Lung (tissue), 12 donors: ENCODE results near the gene SEC11A. TPM values are rescaled to one million over a fixed set of nuclear protein-coding genes. Genes with fewer than 3 reads are reported as not detected.
"Not testable (repeated sequence)": the region's sequence is repeated elsewhere in the genome, so short reads cannot be mapped to it uniquely, and the experiment has no call there.

Source experiments
- ATAC-seq: fragments of 200-7000 bp; cut with Tn5 transposase; one replicate; pipeline ENCODE4 v1.9.1; 2020; ENCODE audit warnings: moderate number of reproducible peaks; ENCODE audit not compliant: insufficient read depth, low FRiP score
- DNase-seq, 3 donors: peaks; one replicate each; pipeline ENCODE4 v3.0.0-alpha.2; 2013 to 2017
- H3K27ac ChIP-seq, 2 donors: one replicate each; pipeline ENCODE4 v1.5.1; 2013; ENCODE audit warnings: mild to moderate bottlenecking in 2 of 2, moderate library complexity in 2 of 2, control low read depth in 1 of 2, inconsistent platforms in 1 of 2, low read depth in 1 of 2, low read length in 1 of 2
- H3K27me3 ChIP-seq, 3 donors: one replicate each; pipeline ENCODE4 v1.5.1; 2013; ENCODE audit warnings: low read length in 2 of 3; ENCODE audit not compliant: control insufficient read depth in 3 of 3, insufficient read depth in 3 of 3
- H3K36me3 ChIP-seq, 4 donors: one replicate each; pipeline ENCODE4 v1.5.1; 2013; ENCODE audit warnings: low read length in 4 of 4, mild to moderate bottlenecking in 1 of 4, moderate library complexity in 1 of 4; ENCODE audit not compliant: control insufficient read depth in 4 of 4, insufficient read depth in 4 of 4
- H3K4me1 ChIP-seq, 5 donors: one replicate each; pipeline ENCODE4 v1.5.1; 2013; ENCODE audit warnings: low read length in 5 of 5, mild to moderate bottlenecking in 2 of 5, moderate library complexity in 1 of 5; ENCODE audit not compliant: control insufficient read depth in 5 of 5, insufficient read depth in 5 of 5
- H3K4me3 ChIP-seq: one replicate; pipeline ENCODE4 v1.5.1; 2013; ENCODE audit warnings: mild to moderate bottlenecking, control low read depth, moderate library complexity
- H3K9ac ChIP-seq, 2 donors: one replicate each; pipeline ENCODE4 v1.5.1; 2013; ENCODE audit warnings: low read length in 2 of 2, control low read depth in 1 of 2; ENCODE audit not compliant: insufficient read depth in 1 of 2
- H3K9me3 ChIP-seq, 4 donors: one replicate each; pipeline ENCODE4 v1.5.1; 2013; ENCODE audit warnings: low read length in 3 of 4, mild to moderate bottlenecking in 1 of 4, moderate library complexity in 1 of 4; ENCODE audit not compliant: control insufficient read depth in 4 of 4, insufficient read depth in 3 of 4
- CTCF ChIP-seq: IDR thresholded peaks from 2 replicates; pipeline ENCODE4 v1.5.1; 2012; ENCODE audit warnings: mild to moderate bottlenecking; ENCODE audit errors: control extremely low read depth, extremely low read depth
- WGBS, 2 donors: extraction: QIAGEN DNeasy Blood & Tissue Kit; methylation state at CpG; one replicate each; pipeline ENCODE4 v1.1.7; 2013; 5-methylcytosine and 5-hydroxymethylcytosine counted together
- polyA plus RNA-seq, 2 donors: library from polyadenylated mRNA; stranded (reverse); fragments of 200-250 nt; gene quantifications; one replicate each; pipeline ENCODE4 v1.2.1, GENCODE V29; 2013
- total RNA-seq, 2 donors: library from RNA; depleted of rRNA in 1 of 2; stranded (reverse); fragments of >200 nt in 1 of 2; gene quantifications; one replicate each; pipeline ENCODE4 v1.2.1, GENCODE V29; 2014 to 2021
- donor health status: control.
- donor health status: control.
- donor health status: Bipolar disorder and iron deficiency.
- donor health status: healthy.
- donor health status: DM: yes; HTN: yes; CAD: no.

SEC11A gene
- total and polyA plus RNA-seq, 4 donors, result 119 to 170 (median 143) TPM

DNA sequence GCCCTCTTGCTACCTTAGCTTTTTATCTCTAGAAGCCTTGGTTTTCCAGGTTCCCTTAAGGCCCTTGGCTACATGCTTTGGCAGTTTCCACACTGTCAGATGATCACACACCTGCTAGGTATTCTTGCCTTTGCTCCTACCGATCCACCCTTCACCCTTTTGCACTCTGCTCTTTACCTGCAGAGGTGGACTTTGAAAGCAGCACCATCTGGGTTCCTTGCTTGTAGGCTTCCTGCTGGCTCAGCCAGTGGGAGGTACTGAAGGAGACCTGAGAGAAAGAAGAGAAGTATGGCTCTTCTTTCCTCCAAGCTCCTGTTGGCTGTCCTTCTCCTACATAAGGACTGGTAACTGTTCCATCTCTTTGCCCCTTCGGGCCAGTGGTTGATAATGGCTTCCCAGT is 25.2 kb upstream of the SEC11A start:
- Histone ChIP-seq H3K4me1 (no peaks in the 10 kb centered on the region), H3K9me3 (no peaks in the 10 kb centered on the region), H3K4me3 (no peak overlapping the region), H3K36me3 (no peaks in the 10 kb centered on the region), H3K27ac (no peak overlapping the region), H3K9ac (no peak overlapping the region), H3K27me3 (no peaks in the 10 kb centered on the region)
- DNase-seq, result no peak
- ATAC-seq, result no peak
- WGBS, 2 donors, result 84 to 94% methylated on average over 2 of the region's 2 CpGs
- TF ChIP-seq CTCF, result no peak

DNA sequence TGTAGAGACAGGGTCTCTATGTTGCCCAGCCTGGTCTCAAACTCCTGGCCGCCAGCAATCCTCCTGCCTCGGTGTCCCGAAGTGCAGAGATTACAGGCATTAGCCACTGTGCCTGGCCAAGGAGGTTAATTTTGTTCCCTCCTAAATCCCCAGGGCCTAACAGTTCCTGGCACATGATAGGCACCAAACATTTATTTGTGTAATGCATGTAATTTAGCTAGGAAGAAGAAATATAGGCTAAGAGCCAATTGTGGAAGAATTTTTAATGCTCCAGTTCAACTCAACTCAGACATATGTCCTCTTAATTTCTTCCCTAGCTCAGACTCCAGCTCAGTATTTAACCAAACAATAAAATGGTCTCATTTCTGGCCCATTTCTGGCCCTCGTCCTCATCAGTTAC is 24.8 kb upstream of the SEC11A start:
- H3K27me3 ChIP-seq, result no peaks in the 10 kb centered on the region
- WGBS, 2 donors, result 95 to 97% methylated on average over 4 of the region's 4 CpGs
- H3K9me3 ChIP-seq, result no peaks in the 10 kb centered on the region
- H3K36me3 ChIP-seq, result no peaks in the 10 kb centered on the region
- H3K4me1 ChIP-seq, result no peaks in the 10 kb centered on the region
- no peak overlapping the region for H3K27ac ChIP-seq
- ATAC-seq (no peak), DNase-seq (no peak)
- TF ChIP-seq CTCF, result no peak
- no peak overlapping the region for H3K9ac ChIP-seq
- H3K4me3 ChIP-seq, result no peak overlapping the region

GRCh38 chr15:84737005-84737404 is 21.1 kb upstream of the SEC11A start:
- H3K36me3 ChIP-seq, result no peaks in the 10 kb centered on the region
- no peak overlapping the region for H3K27ac ChIP-seq
- DNase-seq (no peak), ATAC-seq (no peak)
- no peak for TF ChIP-seq CTCF
- no peaks in the 10 kb centered on the region for H3K9me3 ChIP-seq
- no peaks in the 10 kb centered on the region for H3K27me3 ChIP-seq
- no peak overlapping the region for H3K4me3 ChIP-seq
- peaks cover 0 to 3% (median 0%) of the 10 kb centered on the region in 5 donors for H3K4me1 ChIP-seq
- 80 to 85% methylated on average over 2 of the region's 2 CpGs for WGBS, 2 donors
- H3K9ac ChIP-seq, result no peak overlapping the region

GRCh38 chr15:84736375-84736774 is 20.4 kb upstream of the SEC11A start:
- TF ChIP-seq CTCF, result no peak
- ATAC-seq, result no peak

GRCh38 chr15:84735480-84736061 is 19.6 kb upstream of the SEC11A start:
- WGBS, 2 donors, result 69 to 72% methylated on average over 9 of the region's 9 CpGs
- not testable (repeated sequence) for H3K9ac ChIP-seq, H3K4me3 ChIP-seq, H3K9me3 ChIP-seq, DNase-seq, H3K36me3 ChIP-seq, H3K4me1 ChIP-seq, H3K27me3 ChIP-seq
- H3K27ac ChIP-seq, result peak overlapping the region in 1 of 2 donors; percentile 89
- peak; percentile 12 for ATAC-seq

More at GRCh38 chr15:84736375-84736774, 20.4 kb upstream of the SEC11A start:
- no peaks in the 10 kb centered on the region for H3K27me3 ChIP-seq
- H3K4me3 ChIP-seq, result no peak overlapping the region
- no peak for DNase-seq
- WGBS, 2 donors, result 83 to 88% methylated on average over 5 of the region's 5 CpGs
- no peak overlapping the region for H3K27ac ChIP-seq
- peaks cover 0 to 3% (median 0%) of the 10 kb centered on the region in 5 donors for H3K4me1 ChIP-seq
- H3K9me3 ChIP-seq, result no peaks in the 10 kb centered on the region
- no peaks in the 10 kb centered on the region for H3K36me3 ChIP-seq
- no peak overlapping the region for H3K9ac ChIP-seq
